Measurements from ENCODE around the gene ATG4C.

The ATG4C gene

DNA sequence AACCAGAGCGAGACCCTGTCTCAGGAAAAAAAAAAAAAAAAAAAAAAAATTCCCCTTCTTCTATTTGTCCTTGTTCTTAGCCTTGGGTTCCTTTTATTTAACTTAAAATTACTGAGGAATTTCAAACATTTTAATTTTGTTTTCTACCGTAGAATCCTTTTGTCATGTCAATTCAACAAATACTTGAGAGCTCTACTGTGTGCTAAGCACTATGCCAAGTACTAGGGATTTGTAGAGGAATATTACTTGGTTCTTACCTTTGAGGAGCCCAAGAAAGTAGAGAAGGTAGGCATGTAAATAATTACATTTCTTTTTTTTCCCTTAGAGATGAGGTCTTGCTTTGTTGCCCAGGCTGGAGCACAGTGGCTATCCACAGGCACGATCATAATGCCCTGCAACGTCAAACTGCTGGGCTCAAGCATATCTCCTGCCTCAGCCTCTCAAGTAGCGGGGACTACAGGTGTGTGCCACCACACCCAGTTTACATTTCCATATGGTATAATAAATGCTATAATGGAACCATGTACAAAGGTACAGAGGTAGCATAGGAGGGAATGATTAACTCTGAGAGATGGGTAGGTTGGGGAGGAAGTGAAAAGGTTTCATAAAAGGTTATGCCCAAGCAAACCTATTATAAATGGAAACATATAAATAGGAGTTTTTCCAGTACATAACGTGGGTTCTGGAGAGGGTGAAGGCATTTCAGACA is 104.0 kb downstream of the ATG4C start:
- POLR2A ChIA-PET = no interaction called here
- no peak for TF ChIP-seq CTCF (IDR thresholded peaks at IDR 0.05; ENCODE audit: control extremely low read depth, extremely low read depth, low read depth, missing control alignments)
- DNase-seq (ENCODE audit: extremely low spot score) = no peak
- CTCF ChIA-PET = no interaction called here

DNA sequence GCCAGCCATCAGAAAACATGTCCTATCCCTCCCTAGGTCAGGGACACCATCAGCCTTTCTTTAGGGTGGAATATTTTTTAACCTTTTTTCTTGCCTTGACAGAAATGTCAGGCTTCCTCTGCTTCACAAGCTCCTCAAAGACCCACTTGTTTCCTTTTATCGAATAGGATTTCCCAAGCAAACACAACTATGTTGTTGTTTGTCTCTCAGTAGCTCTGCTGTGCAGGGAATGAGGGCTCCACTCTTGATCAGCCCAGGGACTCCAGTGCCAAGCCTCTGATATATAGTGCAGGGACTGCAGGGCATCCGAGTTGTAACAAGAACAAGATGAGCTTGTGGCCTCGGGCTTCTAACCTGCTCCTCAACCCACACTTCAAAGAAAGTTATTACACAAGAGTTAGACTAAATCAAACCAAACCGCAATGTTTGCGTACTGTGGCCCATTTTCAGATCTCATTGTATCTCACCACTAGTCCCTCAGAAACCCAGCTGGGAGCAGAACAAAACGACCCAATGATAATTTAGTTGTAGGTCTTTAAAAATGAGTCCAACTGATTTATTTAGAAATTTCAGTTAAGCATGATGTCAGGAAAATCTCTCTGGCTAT is 108.1 kb downstream of the ATG4C start:
- CTCF ChIA-PET = interaction anchor here (1.0 to 2.3 kb wide), 4 partner anchors 10 to 56 kb away, joined by 3 to 7 read pairs (median 4); no protein-coding TSS in a partner anchor
- POLR2A ChIA-PET = no interaction called here
- DNase-seq (ENCODE audit: extremely low spot score) = no peak
- no peak for TF ChIP-seq CTCF (IDR thresholded peaks at IDR 0.05; ENCODE audit: control extremely low read depth, extremely low read depth, low read depth, missing control alignments)

DNA sequence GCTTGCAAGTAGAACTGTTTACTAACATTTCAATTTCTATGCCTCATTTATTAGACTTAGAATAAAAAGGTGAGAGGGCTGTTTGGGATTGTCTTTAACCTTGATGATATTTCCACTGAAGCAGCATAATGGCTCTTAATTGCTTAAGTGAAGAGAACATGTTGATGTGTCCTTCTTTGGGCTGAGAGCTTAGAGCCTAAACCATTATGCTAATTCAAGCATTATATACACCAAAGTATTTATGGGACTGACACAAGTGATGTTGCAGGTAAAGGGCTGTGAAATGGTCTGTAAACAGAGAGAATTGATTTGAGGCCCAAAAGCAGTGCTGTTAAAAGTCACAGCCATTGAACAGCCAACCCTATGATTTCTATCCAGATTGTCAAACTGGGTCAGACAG is 113.9 kb downstream of the ATG4C start:
- no peak for TF ChIP-seq CTCF (IDR thresholded peaks at IDR 0.05; ENCODE audit: control extremely low read depth, extremely low read depth, low read depth, missing control alignments)
- no peak for DNase-seq (ENCODE audit: extremely low spot score)
- ChIA-PET CTCF (interaction anchor here (1.6 to 1.8 kb wide), 2 partner anchors 15 to 36 kb away, joined by 4 to 5 read pairs; no protein-coding TSS in a partner anchor), POLR2A (no interaction called here)

GRCh38 chr1:62900566-62900965 is 116.6 kb downstream of the ATG4C start:
- ChIA-PET POLR2A (no interaction called here), CTCF (interaction anchor here (2.2 kb wide), 1 partner anchor 11 kb away, joined by 6 read pairs; no protein-coding TSS in a partner anchor)
- no peak for TF ChIP-seq CTCF (IDR thresholded peaks at IDR 0.05; ENCODE audit: control extremely low read depth, extremely low read depth, low read depth, missing control alignments)
- no peak for DNase-seq (ENCODE audit: extremely low spot score)

DNA sequence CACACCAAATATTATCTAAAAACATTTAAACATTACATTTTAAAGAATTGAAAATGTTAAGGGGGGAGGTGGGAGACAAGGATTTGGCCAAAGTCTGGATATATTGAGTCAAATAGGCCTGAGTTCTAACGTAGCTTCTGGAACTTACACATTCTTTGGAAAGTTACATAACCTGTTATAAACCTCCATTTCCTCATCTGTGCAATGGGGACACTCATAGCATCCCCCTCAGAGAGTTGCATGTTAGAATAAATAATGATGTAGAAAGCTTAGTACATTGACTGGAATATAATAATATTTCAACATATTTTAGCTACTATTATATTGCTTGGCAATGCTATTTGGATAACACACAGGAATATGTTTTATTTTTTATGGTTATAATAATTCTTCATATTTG is 117.7 kb downstream of the ATG4C start:
- ChIA-PET CTCF (interaction anchor here (1.8 kb wide), 1 partner anchor 60 kb away, joined by 5 read pairs; no protein-coding TSS in a partner anchor), POLR2A (no interaction called here)
- no peak for DNase-seq (ENCODE audit: extremely low spot score)
- no peak for TF ChIP-seq CTCF (IDR thresholded peaks at IDR 0.05; ENCODE audit: control extremely low read depth, extremely low read depth, low read depth, missing control alignments)

DNA sequence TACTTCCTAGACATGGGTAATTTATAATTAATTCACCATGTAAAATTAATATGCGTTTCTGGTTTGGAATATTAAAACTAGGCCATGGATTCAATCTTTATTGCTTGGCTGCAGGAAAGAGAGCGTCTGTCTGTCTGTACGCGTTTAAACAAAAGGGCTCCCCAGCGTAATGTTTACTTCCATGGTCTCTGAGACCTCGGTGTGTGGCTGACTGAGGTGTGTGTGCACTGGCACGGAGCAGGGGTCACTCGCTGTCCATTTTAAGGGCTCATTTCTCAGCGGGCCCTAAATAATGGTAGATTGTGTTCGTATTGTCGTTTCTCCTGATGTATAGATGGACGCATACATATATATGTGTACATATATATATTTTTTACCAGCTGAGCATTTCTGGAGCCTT is 119.6 kb downstream of the ATG4C start:
- ChIA-PET CTCF (interaction anchor here (1.1 to 2.5 kb wide), 2 partner anchors 8 to 10 kb away, joined by 4 to 6 read pairs; no protein-coding TSS in a partner anchor), POLR2A (no interaction called here)
- TF ChIP-seq CTCF (IDR thresholded peaks at IDR 0.05; ENCODE audit: control extremely low read depth, extremely low read depth, low read depth, missing control alignments) = no peak
- no peak for DNase-seq (ENCODE audit: extremely low spot score)

Measured in GM10248 (cell line).